Measurements from ENCODE around the gene PTPN23. TPM values are rescaled to one million over a fixed set of nuclear protein-coding genes. Genes with fewer than 3 reads are reported as not detected.
"Not testable (repeated sequence)": the region's sequence is repeated elsewhere in the genome, so short reads cannot be mapped to it uniquely, and the experiment has no call there.

Gene PTPN23
- total and polyA plus RNA-seq, 2 experiments from 2014 or later = 14.3 to 48.8 TPM

DNA sequence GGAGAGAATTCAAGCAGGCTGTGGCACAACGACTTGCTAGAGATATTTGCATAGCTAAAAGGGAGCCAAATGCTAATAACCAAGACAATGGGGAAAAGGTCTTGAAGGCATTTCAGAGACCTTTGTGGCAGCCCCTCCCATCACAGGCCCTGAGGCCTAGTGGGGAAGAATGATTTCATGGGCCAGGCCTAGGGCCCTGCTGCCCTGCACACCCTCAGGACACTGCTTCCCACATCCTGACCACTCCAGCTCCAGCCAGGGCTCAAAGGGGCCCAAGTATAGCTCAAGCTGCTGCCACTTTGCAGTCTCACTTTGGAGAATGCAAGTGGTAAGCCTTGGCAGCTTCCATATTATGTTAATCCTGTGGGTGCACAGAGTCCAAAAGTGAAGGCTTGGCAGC lies 21.5 kb upstream of the PTPN23 start:
- Histone ChIP-seq H4K20me1 (replicated peaks; ENCODE audit: insufficient read depth) (no peaks in the 10 kb centered on the region), H3K4me3 (no peak overlapping the region), H3K4me1 (ENCODE audit: insufficient read depth) (no peaks in the 10 kb centered on the region), H3K79me2 (replicated peaks; ENCODE audit: insufficient read depth) (no peaks in the 10 kb centered on the region), H3K27me3 (ENCODE audit: insufficient read depth) (no peaks in the 10 kb centered on the region), H3F3A (replicated peaks; ENCODE audit: low read depth) (no peaks in the 10 kb centered on the region), H3K27ac (ENCODE audit: low read depth) (no peak overlapping the region), H2AFZ (no peak overlapping the region), H3K4me2 (no peak overlapping the region), H3K9me2 (ENCODE audit: insufficient read depth) (no peaks in the 10 kb centered on the region), H3K36me3 (ENCODE audit: insufficient read depth) (peaks cover 5% of the 10 kb centered on the region; the same call in 1 of the 2 replicates)
- Mint-ChIP-seq H3K27me3 (ENCODE audit: insufficient read depth, low read depth, poor library complexity) (peaks cover 5% of the 10 kb centered on the region), H3K9me3 (peaks cover 36% of the 10 kb centered on the region), H3K27ac (no peak overlapping the region), H3K36me3 (ENCODE audit: low read depth) (peaks cover 24% of the 10 kb centered on the region), H3K4me3 (no peak overlapping the region), H3K4me1 (no peaks in the 10 kb centered on the region)
- ATAC-seq (0 out of 3 replicates have a peak, but pooled peaks have one; percentile 36), DNase-seq (ENCODE audit: low spot score) (no peak)
- TF ChIP-seq, protein P1, sequence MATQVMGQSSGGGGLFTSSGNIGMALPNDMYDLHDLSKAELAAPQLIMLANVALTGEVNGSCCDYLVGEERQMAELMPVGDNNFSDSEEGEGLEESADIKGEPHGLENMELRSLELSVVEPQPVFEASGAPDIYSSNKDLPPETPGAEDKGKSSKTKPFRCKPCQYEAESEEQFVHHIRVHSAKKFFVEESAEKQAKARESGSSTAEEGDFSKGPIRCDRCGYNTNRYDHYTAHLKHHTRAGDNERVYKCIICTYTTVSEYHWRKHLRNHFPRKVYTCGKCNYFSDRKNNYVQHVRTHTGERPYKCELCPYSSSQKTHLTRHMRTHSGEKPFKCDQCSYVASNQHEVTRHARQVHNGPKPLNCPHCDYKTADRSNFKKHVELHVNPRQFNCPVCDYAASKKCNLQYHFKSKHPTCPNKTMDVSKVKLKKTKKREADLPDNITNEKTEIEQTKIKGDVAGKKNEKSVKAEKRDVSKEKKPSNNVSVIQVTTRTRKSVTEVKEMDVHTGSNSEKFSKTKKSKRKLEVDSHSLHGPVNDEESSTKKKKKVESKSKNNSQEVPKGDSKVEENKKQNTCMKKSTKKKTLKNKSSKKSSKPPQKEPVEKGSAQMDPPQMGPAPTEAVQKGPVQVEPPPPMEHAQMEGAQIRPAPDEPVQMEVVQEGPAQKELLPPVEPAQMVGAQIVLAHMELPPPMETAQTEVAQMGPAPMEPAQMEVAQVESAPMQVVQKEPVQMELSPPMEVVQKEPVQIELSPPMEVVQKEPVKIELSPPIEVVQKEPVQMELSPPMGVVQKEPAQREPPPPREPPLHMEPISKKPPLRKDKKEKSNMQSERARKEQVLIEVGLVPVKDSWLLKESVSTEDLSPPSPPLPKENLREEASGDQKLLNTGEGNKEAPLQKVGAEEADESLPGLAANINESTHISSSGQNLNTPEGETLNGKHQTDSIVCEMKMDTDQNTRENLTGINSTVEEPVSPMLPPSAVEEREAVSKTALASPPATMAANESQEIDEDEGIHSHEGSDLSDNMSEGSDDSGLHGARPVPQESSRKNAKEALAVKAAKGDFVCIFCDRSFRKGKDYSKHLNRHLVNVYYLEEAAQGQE (IDR thresholded peaks at IDR 0.05; ENCODE audit: unreplicated experiment) = no peak
- TF ChIP-seq NANOG (IDR thresholded peaks at IDR 0.05; ENCODE audit: borderline replicate concordance) = no peak
- TF ChIP-seq, protein P2, sequence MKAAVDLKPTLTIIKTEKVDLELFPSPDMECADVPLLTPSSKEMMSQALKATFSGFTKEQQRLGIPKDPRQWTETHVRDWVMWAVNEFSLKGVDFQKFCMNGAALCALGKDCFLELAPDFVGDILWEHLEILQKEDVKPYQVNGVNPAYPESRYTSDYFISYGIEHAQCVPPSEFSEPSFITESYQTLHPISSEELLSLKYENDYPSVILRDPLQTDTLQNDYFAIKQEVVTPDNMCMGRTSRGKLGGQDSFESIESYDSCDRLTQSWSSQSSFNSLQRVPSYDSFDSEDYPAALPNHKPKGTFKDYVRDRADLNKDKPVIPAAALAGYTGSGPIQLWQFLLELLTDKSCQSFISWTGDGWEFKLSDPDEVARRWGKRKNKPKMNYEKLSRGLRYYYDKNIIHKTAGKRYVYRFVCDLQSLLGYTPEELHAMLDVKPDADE (IDR thresholded peaks at IDR 0.05) = no peak
- no peak for TF ChIP-seq POLR2AphosphoS5 (IDR thresholded peaks at IDR 0.05; ENCODE audit: low read depth)
- TF ChIP-seq, protein P3, sequence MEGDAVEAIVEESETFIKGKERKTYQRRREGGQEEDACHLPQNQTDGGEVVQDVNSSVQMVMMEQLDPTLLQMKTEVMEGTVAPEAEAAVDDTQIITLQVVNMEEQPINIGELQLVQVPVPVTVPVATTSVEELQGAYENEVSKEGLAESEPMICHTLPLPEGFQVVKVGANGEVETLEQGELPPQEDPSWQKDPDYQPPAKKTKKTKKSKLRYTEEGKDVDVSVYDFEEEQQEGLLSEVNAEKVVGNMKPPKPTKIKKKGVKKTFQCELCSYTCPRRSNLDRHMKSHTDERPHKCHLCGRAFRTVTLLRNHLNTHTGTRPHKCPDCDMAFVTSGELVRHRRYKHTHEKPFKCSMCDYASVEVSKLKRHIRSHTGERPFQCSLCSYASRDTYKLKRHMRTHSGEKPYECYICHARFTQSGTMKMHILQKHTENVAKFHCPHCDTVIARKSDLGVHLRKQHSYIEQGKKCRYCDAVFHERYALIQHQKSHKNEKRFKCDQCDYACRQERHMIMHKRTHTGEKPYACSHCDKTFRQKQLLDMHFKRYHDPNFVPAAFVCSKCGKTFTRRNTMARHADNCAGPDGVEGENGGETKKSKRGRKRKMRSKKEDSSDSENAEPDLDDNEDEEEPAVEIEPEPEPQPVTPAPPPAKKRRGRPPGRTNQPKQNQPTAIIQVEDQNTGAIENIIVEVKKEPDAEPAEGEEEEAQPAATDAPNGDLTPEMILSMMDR (conservative IDR thresholded peaks at IDR 0.05; ENCODE audit: low read depth in 2 of 2) = no peak

DNA sequence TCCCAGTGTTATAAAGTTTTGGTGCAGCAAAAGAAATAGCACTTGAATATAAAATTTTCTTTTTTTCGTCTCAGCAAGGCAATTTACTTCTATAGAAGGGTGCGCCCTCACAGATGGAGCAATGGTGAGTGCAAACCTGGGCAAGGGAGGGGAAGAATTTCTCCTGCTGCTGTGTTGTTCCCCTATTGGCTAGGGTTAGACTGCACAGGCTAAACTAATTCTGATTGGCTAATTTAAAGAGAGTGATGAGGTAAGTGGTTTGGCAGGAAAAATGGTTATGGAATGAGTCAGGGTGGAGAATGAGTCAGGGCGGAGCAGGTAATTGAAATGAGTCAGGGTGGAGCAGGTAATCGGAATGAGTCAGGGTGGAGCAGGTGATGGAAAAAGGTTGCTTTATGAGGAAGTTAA lies 20.7 kb upstream of the PTPN23 start:
- H3K36me3 ChIP-seq (ENCODE audit: insufficient read depth); H3K4me2 ChIP-seq; H3K4me3 ChIP-seq; H3K79me2 ChIP-seq (replicated peaks; ENCODE audit: insufficient read depth); ATAC-seq; H3K4me1 Mint-ChIP-seq; H3K27me3 ChIP-seq (ENCODE audit: insufficient read depth); H3K4me1 ChIP-seq (ENCODE audit: insufficient read depth); H3K9me2 ChIP-seq (ENCODE audit: insufficient read depth); H3K27ac ChIP-seq (ENCODE audit: low read depth); H2AFZ ChIP-seq; H3K27ac Mint-ChIP-seq; H3F3A ChIP-seq (replicated peaks; ENCODE audit: low read depth); H3K4me3 Mint-ChIP-seq; H3K27me3 Mint-ChIP-seq (ENCODE audit: insufficient read depth, low read depth, poor library complexity); H4K20me1 ChIP-seq (replicated peaks; ENCODE audit: insufficient read depth): not testable (repeated sequence)
- peak; percentile 21 for DNase-seq (ENCODE audit: low spot score)
- H3K36me3 Mint-ChIP-seq (ENCODE audit: low read depth) = peaks cover 24% of the 10 kb centered on the region
- H3K9me3 Mint-ChIP-seq = peaks cover 36% of the 10 kb centered on the region

All from GM23338 (cell line).